IMR-90 (cell line): Measurements from ENCODE around the gene SMC4. TPM values are rescaled to one million over a fixed set of nuclear protein-coding genes. Genes with fewer than 3 reads are reported as not detected.
A peak's percentile ranks its signal among the peaks of the same experiment; 100 is the strongest.

Source experiments
- ATAC-seq: fragments of 200-7000 bp; cut with Tn5 transposase; 2 replicates; pipeline ENCODE4 v1.9.1; 2020; ENCODE audit warnings: low read depth, mild to moderate bottlenecking, moderate library complexity
- BruUV-seq: library from RNA; stranded (reverse); fragments of 400-500 nt; replicated peaks from 2 replicates; lab custom pipeline; 2021; lab: Mats Ljungman, UMichigan
- CTCF ChIA-PET: fragments of 300-600 bp; formaldehyde crosslinking; extraction: SDS; loops from one replicate; lab custom pipeline; 2021; ENCODE audit warnings: antibody characterized with exemption; lab: Yijun Ruan, JAX
- POLR2A ChIA-PET: fragments of 300-600 bp; sonication (Branson Sonifier 250); formaldehyde crosslinking; loops from one replicate; lab custom pipeline; 2022; ENCODE audit warnings: antibody characterized with exemption; ENCODE audit not compliant: unreplicated experiment; lab: Charles Lee
- DNase-seq: peaks from one replicate; pipeline ENCODE4 v3.0.0; 2013
- H2AFZ ChIP-seq: replicated peaks from 2 replicates; pipeline ENCODE3; 2013; ENCODE audit warnings: low read length, mild to moderate bottlenecking; ENCODE audit not compliant: poor library complexity
- H2AK5ac ChIP-seq: 2 replicates; pipeline ENCODE4 v1.6.1; 2013; ENCODE audit warnings: low read depth, low read length, inconsistent platforms
- H2AK9ac ChIP-seq: replicated peaks from 2 replicates; pipeline ENCODE3; 2013; ENCODE audit warnings: mild to moderate bottlenecking, low read depth, low read length, moderate library complexity; ENCODE audit not compliant: poor library complexity
- H2BK120ac ChIP-seq: 2 replicates; pipeline ENCODE4 v1.6.1; 2013; ENCODE audit warnings: low read depth, low read length, inconsistent platforms
- H2BK15ac ChIP-seq: 3 replicates; pipeline ENCODE4 v1.6.1; 2013; ENCODE audit warnings: low read depth, low read length, inconsistent platforms
- H2BK20ac ChIP-seq: 2 replicates; pipeline ENCODE4 v1.6.1; 2013; ENCODE audit warnings: low read depth, mild to moderate bottlenecking, inconsistent platforms, low read length, moderate library complexity
- H2BK5ac ChIP-seq: 2 replicates; pipeline ENCODE4 v1.6.1; 2013; ENCODE audit warnings: mild to moderate bottlenecking, low read depth, low read length, inconsistent platforms; ENCODE audit not compliant: poor library complexity, severe bottlenecking
- H3K14ac ChIP-seq: replicated peaks from 2 replicates; pipeline ENCODE4 v1.6.1; 2013; ENCODE audit warnings: low read depth, low read length, inconsistent platforms
- H3K18ac ChIP-seq: 2 replicates; pipeline ENCODE4 v1.6.1; 2013; ENCODE audit warnings: low read depth, low read length, control low read depth
- H3K23ac ChIP-seq: 2 replicates; pipeline ENCODE4 v1.6.1; 2013; ENCODE audit warnings: low read depth, low read length, inconsistent platforms
- H3K27ac ChIP-seq: 2 replicates; pipeline ENCODE4 v1.5.1; 2013; ENCODE audit warnings: mild to moderate bottlenecking, control low read depth, low read length; ENCODE audit not compliant: insufficient read depth
- H3K27me3 ChIP-seq: 2 replicates; pipeline ENCODE4 v1.6.1; 2013; ENCODE audit warnings: low read length; ENCODE audit not compliant: control insufficient read depth, insufficient read depth
- H3K36me3 ChIP-seq: 2 replicates; pipeline ENCODE4 v1.6.1; 2013; ENCODE audit warnings: low read length, mixed read lengths; ENCODE audit not compliant: control insufficient read depth, insufficient read depth
- H3K4ac ChIP-seq: 2 replicates; pipeline ENCODE4 v1.6.1; 2013; ENCODE audit warnings: low read depth, low read length, inconsistent platforms
- H3K4me1 ChIP-seq: 2 replicates; pipeline ENCODE4 v1.6.1; 2013; ENCODE audit warnings: low read length, mixed read lengths; ENCODE audit not compliant: control insufficient read depth, insufficient read depth
- H3K4me2 ChIP-seq: 2 replicates; pipeline ENCODE4 v1.6.1; 2013; ENCODE audit warnings: low read depth, mild to moderate bottlenecking, control low read depth, low read length, moderate library complexity
- H3K4me3 ChIP-seq: 2 replicates; pipeline ENCODE4 v1.5.1; 2013; ENCODE audit warnings: low read depth, mild to moderate bottlenecking, control low read depth, low read length, moderate library complexity; ENCODE audit not compliant: insufficient read depth
- H3K56ac ChIP-seq: 2 replicates; pipeline ENCODE4 v1.6.1; 2013; ENCODE audit warnings: low read length, inconsistent platforms; ENCODE audit not compliant: insufficient read depth; ENCODE audit errors: extremely low read depth
- H3K79me1 ChIP-seq, 2 experiments: 2 replicates each; pipeline ENCODE4 v1.6.1; 2013; ENCODE audit warnings: low read length in 2 of 2, inconsistent platforms in 1 of 2, low read depth in 1 of 2
- H3K9ac ChIP-seq: 2 replicates; pipeline ENCODE4 v1.6.1; 2013; ENCODE audit warnings: low read depth, low read length, control low read depth
- H3K9me1 ChIP-seq: 2 replicates; pipeline ENCODE4 v1.6.1; 2013; ENCODE audit warnings: low read length, inconsistent platforms; ENCODE audit not compliant: insufficient read depth
- H3K9me3 ChIP-seq: 2 replicates; pipeline ENCODE4 v1.6.1; 2013; ENCODE audit warnings: low read length; ENCODE audit not compliant: control insufficient read depth, insufficient read depth
- H4K20me1 ChIP-seq: 2 replicates; pipeline ENCODE4 v1.6.1; 2013; ENCODE audit warnings: low read length, inconsistent platforms; ENCODE audit not compliant: insufficient read depth
- H4K5ac ChIP-seq: 2 replicates; pipeline ENCODE4 v1.6.1; 2013; ENCODE audit warnings: mild to moderate bottlenecking, low read depth, low read length, control low read depth
- H4K8ac ChIP-seq, 2 experiments: 2 replicates each; pipeline ENCODE4 v1.6.1; 2013; ENCODE audit warnings: low read depth in 2 of 2, low read length in 2 of 2, control low read depth in 1 of 2, inconsistent platforms in 1 of 2
- H4K91ac ChIP-seq: 2 replicates; pipeline ENCODE4 v1.6.1; 2013; ENCODE audit warnings: low read depth, low read length, inconsistent platforms; ENCODE audit not compliant: insufficient read depth
- CEBPB ChIP-seq: IDR thresholded peaks from 2 replicates; pipeline ENCODE4 v1.6.1; 2012; ENCODE audit warnings: low read depth, low read length, improper control_type of control experiment
- NFE2L2 ChIP-seq: fragments of 150-350 bp; IDR thresholded peaks from 2 replicates; pipeline ENCODE4 v1.6.1; 2016; ENCODE audit warnings: low read depth, mild to moderate bottlenecking, low read length
- WGBS, 2 experiments: methylation state at CpG; one replicate each; pipeline versions ENCODE4 v1.1.5 to v1.1.7; 2013; ENCODE audit warnings: missing lambda C conversion rate in 2 of 2; ENCODE audit not compliant: insufficient read length in 1 of 2; ENCODE audit errors: extremely low coverage in 2 of 2; 5-methylcytosine and 5-hydroxymethylcytosine counted together
- dilution Hi-C: fragments of 300-500 bp; cut with HindIII; formaldehyde crosslinking; loops from one replicate; pipeline ENCODE4 v1.14.3; 2018; ENCODE audit warnings: low sequenced_read_pairs; ENCODE audit not compliant: unreplicated experiment
- in situ Hi-C: fragments of 300-500 bp; cut with MboI; formaldehyde crosslinking; loops from 3 replicates; pipeline ENCODE4 v1.14.3; 2019; ENCODE audit warnings: low sequenced_read_pairs, inconsistent platforms, mixed read lengths
- intact Hi-C: fragments of 100-400 bp; cut with micrococcal nuclease; formaldehyde crosslinking; loops from 2 replicates; pipeline ENCODE4 v1.10.0; 2022
- polyA plus RNA-seq, 3 experiments: library from polyadenylated mRNA; depleted of rRNA; stranded (reverse); fragments of >200 nt; gene quantifications; 2 replicates each; pipeline ENCODE4 v1.2.3, GENCODE V29; 2012; ENCODE audit warnings: low replicate concordance in 1 of 3
- total RNA-seq: library from RNA; depleted of rRNA; stranded (reverse); fragments of >200 nt; gene quantifications from 2 replicates; pipeline ENCODE4 v1.2.3, GENCODE V29; 2012

SMC4 gene
- total and polyA plus RNA-seq, 2 of the 4 experiments (the other 2 are of a cell fraction), result 48.8 to 50.1 TPM

GRCh38 chr3:160434071-160434470, 34.6 kb downstream of the SMC4 start:
- no peak overlapping the region for H3K18ac ChIP-seq
- no peak overlapping the region for H3K14ac ChIP-seq
- peaks cover 18% of the 10 kb centered on the region for H3K36me3 ChIP-seq
- no peak overlapping the region for H2BK120ac ChIP-seq
- TF ChIP-seq NFE2L2 (no peak), CEBPB (peak; percentile 36; the same call in 1 of the 2 replicates)
- H2BK15ac ChIP-seq, result no peak overlapping the region; the same call in 2 of the 3 replicates
- TSS peak; percentile 86 for BruUV-seq
- CTCF ChIA-PET, result interaction anchor here (1.2 kb wide), 1 partner anchor 50 kb away, joined by 3 read pairs; no protein-coding TSS in a partner anchor
- POLR2A ChIA-PET, result no interaction called here
- no peak overlapping the region for H4K91ac ChIP-seq
- no peak overlapping the region for H2AK9ac ChIP-seq
- H4K8ac ChIP-seq, result no peak overlapping the region
- DNase-seq, result peak; percentile 60
- peak overlapping the region; percentile 29; the same call in 1 of the 2 replicates for H3K27ac ChIP-seq
- H2AFZ ChIP-seq, result no peak overlapping the region
- no peak overlapping the region for H3K23ac ChIP-seq
- H4K20me1 ChIP-seq, result peaks cover 6% of the 10 kb centered on the region; the same call in 1 of the 2 replicates
- dilution Hi-C loops (no loop called here), in situ Hi-C loops (no loop called here), intact Hi-C loops (loop anchor here (5.0 kb wide), 1 partner anchor 53 kb away; no protein-coding TSS in a partner anchor)
- H3K4ac ChIP-seq, result no peak overlapping the region
- no peak overlapping the region for H3K4me3 ChIP-seq
- WGBS, 2 experiments, result 80% methylated on average over 1 of the region's 2 CpGs; no CpG with 5 or more reads in 1 of the 2 experiments
- no peaks in the 10 kb centered on the region for H3K27me3 ChIP-seq
- H3K56ac ChIP-seq, result no peak overlapping the region
- ATAC-seq, result peak; percentile 81
- peaks cover 4% of the 10 kb centered on the region; the same call in 1 of the 2 replicates for H3K4me1 ChIP-seq
- no peaks in the 10 kb centered on the region for H3K9me1 ChIP-seq
- no peak overlapping the region for H2BK20ac ChIP-seq
- H2BK5ac ChIP-seq, result peak overlapping the region; percentile 39
- peak overlapping the region; percentile 66; the same call in 1 of the 2 replicates for H3K4me2 ChIP-seq
- H4K5ac ChIP-seq, result peak overlapping the region; percentile 63; the same call in 1 of the 2 replicates
- H3K9me3 ChIP-seq, result no peaks in the 10 kb centered on the region
- no peak overlapping the region for H2AK5ac ChIP-seq
- H3K79me1 ChIP-seq, result peaks cover 7 to 30% of the 10 kb centered on the region in 2 experiments
- no peak overlapping the region for H3K9ac ChIP-seq
